ENCODE measurements around the gene TADA2A.

DNA sequence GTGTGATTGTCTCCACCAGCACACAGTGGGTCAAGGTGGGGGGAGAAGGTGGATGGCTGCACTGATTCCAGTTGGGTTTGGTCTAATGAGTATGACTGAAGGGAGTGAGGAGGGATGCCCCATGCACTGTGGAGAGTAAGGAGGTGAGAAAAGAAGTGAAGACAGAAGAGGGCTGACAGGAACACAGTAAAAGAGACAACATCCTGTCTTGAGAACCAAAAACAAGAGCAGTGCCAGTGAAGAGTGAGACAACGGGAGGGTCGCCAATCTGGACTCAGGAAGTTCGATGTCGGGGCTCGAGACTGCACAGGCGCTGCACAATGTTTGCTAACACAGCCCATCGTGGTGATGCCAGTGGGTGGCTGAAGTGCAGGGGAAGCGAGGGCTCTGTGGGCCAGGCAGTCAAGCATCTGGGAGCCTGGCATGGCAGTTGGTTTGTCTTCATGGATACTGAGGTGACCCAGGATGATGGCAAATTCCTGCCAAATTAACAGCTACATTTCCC lies 117.1 kb downstream of the TADA2A start:
- TF ChIP-seq ELF4 (IDR thresholded peaks at IDR 0.05) (no peak), SP1 (IDR thresholded peaks at IDR 0.05) (no peak), FOXK2 (IDR thresholded peaks at IDR 0.05) (no peak), BHLHE40 (IDR thresholded peaks at IDR 0.05; ENCODE audit: borderline replicate concordance) (no peak), FOXA1 (IDR thresholded peaks at IDR 0.05) (no peak), CTBP1 (IDR thresholded peaks at IDR 0.05; ENCODE audit: borderline replicate concordance) (no peak), ZNF384 (IDR thresholded peaks at IDR 0.05) (no peak), FOXM1 (IDR thresholded peaks at IDR 0.05; ENCODE audit: borderline replicate concordance) (no peak), ARNT (IDR thresholded peaks at IDR 0.05) (no peak), L3MBTL2 (conservative IDR thresholded peaks at IDR 0.05) (no peak)
- TF ChIP-seq, protein P1, sequence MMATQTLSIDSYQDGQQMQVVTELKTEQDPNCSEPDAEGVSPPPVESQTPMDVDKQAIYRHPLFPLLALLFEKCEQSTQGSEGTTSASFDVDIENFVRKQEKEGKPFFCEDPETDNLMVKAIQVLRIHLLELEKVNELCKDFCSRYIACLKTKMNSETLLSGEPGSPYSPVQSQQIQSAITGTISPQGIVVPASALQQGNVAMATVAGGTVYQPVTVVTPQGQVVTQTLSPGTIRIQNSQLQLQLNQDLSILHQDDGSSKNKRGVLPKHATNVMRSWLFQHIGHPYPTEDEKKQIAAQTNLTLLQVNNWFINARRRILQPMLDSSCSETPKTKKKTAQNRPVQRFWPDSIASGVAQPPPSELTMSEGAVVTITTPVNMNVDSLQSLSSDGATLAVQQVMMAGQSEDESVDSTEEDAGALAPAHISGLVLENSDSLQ (IDR thresholded peaks at IDR 0.05), result no peak

Data from HEK293T (cell line).